Activated CD4-positive, alpha-beta T cell treated with anti-CD3 and anti-CD28 coated beads, Interleukin-2, Interleukin-4, amounts not matched to agents 100 ng/mL and 50 ng/mL, durations not matched to agents 16 hours and 8 hours (primary cell): ENCODE data around the gene SMC1A.

Source experiments
- DNase-seq: peaks from one replicate; pipeline ENCODE4 v3.0.0-alpha.2; 2020; ENCODE audit warnings: low spot score

The SMC1A gene

GRCh38 chrX:53337101-53337500, 85.4 kb downstream of the SMC1A start:
- no peak for DNase-seq

DNA sequence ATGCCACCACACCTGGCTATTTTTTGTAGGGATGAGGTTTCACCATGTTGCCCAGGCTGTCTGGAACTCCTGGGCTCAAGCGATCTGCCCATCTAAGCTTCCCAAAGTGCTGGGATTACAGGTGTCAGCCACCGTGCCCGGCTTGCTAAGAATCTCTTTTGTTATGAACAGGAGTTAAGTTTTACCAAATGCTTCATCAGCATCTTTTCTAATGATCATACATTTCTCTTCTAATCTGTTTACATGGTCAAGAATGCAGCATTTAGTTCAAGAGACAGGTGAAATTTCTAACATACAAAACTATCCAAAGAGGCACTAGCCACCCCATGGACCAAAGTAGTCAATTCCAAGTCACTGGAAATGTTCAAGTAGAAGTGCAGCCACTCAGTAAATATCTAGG, 88.6 kb downstream of the SMC1A start:
- no peak for DNase-seq

DNA sequence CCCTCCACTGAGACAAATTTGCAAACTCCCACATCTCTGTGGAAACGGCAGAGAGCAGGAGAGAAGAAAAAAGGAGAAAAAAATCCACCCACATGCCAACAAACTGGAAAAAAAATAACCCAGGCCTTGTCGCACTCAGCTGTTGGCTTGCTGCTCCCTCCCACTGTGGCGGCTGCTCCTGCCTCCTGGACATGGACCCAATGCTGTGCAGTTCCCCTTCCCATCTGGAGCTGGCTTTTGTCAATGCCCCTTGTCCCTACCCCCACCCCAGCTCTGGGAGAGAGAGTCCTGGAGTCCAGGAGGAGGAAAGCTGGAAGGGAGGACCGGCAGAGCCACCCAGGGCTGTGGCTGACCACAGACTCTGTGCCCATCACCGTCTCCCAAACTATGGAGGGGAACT, 90.2 kb downstream of the SMC1A start:
- DNase-seq: no peak

DNA sequence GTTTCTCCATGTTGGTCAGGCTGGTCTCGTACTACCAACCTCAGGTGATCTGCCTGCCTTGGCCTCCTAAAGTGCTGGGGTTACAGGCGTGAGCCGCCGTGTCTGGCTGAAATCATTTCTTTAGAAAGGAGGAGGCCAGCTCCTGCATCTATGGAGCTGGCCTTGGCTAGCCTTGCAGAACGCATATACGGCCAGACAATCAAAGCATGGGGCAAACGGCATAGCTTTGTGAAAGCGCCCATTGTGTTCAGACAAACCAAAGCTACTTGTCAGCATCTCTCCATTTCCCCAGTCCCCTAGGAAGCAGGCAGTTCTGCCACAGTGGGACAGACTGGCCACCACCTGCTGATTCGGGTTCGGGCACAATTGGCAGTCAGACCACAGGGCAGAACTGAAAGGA, 92.1 kb downstream of the SMC1A start:
- DNase-seq: no peak

DNA sequence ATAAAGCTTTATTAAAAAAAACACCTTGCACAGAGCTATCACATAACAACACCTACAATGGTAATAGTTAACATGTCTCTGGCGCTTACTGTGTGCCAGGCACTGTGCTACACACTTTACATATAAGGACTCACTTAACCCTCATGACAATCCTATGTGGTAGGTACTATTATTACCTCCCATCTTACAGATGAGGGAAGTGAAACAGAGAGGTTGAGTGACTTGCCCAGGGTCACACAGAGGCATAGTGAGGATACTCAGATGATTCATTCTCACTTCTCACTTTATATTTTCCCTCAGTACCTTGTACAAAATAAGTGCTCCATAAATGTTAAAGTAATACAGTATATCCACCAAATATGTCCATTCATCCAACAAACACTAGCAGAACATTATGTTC, 97.7 kb downstream of the SMC1A start:
- DNase-seq: no peak
